Spleen (tissue), 7 donors: ENCODE data around the gene PFKL.

Source experiments
- CTCF ChIP-seq, 11 experiments: fragments of 200-600 bp in 7 of 11; fragments of 450-650 bp in 4 of 11; sonication (generic) in 4 of 11; IDR thresholded peaks in 8 of 11; conservative IDR thresholded peaks in 3 of 11; 1 replicate in 7 of 11; 2 replicates in 4 of 11; pipeline versions ENCODE4 v1.4.0 to v1.8.0; 2016 to 2021; ENCODE audit warnings: antibody characterized with exemption in 11 of 11, inconsistent platforms in 4 of 11, mild to moderate bottlenecking in 1 of 11
- POLR2A ChIP-seq, 3 donors: fragments of 450-650 bp; IDR thresholded peaks; one replicate each; pipeline ENCODE4 v1.5.1; 2017; ENCODE audit warnings: antibody characterized with exemption in 3 of 3, mild to moderate bottlenecking in 1 of 3
- donor health status: DM: no; HTN: no; CAD: no; lungs with moderate emphysema.
- donor health status: DM: no; HTN: no; CAD: no.
- donor health status: DM: no; HTN: no; CAD: no.

- TF ChIP-seq CTCF (IDR thresholded peaks at IDR 0.05 in 8 of 11, conservative IDR thresholded peaks at IDR 0.05 in 3 of 11) (no peak), POLR2A (IDR thresholded peaks at IDR 0.05) (no peak)
Observed at GRCh38 chr21:44299085-44299457, 782 bp upstream of the PFKL start.
